SH-SY5Y (cell line): ENCODE results near the gene FAM13B.

Experiments used
- GATA2 ChIP-seq: IDR thresholded peaks from 2 replicates; pipeline ENCODE4 v1.6.1; 2011; ENCODE audit warnings: mild to moderate bottlenecking, low read depth, low read length
- GATA3 ChIP-seq: IDR thresholded peaks from 2 replicates; pipeline ENCODE4 v1.6.1; 2011; ENCODE audit warnings: low read depth, mild to moderate bottlenecking, low read length, moderate library complexity

DNA sequence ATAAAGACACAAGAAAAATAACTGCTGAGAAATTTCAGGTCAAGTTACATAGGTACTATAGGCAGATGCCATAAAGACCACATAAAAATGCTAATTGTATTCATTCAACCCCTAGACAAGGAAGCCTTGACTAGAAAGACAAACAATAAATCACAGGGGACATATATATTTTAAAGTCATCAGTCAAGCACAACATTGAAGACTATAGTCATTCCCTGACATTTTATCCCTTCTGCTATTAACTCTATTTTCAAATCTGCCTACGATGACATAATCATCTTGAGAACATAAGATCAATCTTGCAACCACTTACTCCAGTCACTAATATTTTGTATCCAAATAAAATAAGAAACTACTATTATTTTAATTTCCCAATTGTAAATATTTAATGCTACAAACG lies 38.3 kb downstream of the FAM13B start:
- TF ChIP-seq GATA2 (no peak), GATA3 (no peak)
